ENCODE results near the gene MIER1.

MIER1 gene

GRCh38 chr1:66985835-66986234, 61.0 kb downstream of the MIER1 start (continued):
- TF ChIP-seq, protein P1, sequence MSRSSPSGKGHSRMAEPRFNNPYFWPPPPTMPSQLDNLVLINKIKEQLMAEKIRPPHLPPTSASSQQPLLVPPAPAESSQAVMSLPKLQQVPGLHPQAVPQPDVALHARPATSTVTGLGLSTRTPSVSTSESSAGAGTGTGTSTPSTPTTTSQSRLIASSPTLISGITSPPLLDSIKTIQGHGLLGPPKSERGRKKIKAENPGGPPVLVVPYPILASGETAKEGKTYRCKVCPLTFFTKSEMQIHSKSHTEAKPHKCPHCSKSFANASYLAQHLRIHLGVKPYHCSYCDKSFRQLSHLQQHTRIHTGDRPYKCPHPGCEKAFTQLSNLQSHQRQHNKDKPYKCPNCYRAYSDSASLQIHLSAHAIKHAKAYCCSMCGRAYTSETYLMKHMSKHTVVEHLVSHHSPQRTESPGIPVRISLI (tag by site-specific recombination; IDR thresholded peaks at IDR 0.05): no peak
- TF ChIP-seq PRDM10 (tag by site-specific recombination; IDR thresholded peaks at IDR 0.05) (no peak), ZNF10 (tag by site-specific recombination; IDR thresholded peaks at IDR 0.05) (no peak), ZBTB17 (tag by site-specific recombination; IDR thresholded peaks at IDR 0.05) (peak; percentile 49; the same call in 1 of the 2 replicates), SP2 (tag by site-specific recombination; IDR thresholded peaks at IDR 0.05) (no peak), ZNF530 (tag by site-specific recombination; IDR thresholded peaks at IDR 0.05; ENCODE audit: low read depth) (no peak), SALL2 (tag by site-specific recombination; IDR thresholded peaks at IDR 0.05; ENCODE audit: borderline replicate concordance) (no peak), ZNF274 (IDR thresholded peaks at IDR 0.05; ENCODE audit: low read length) (no peak), ZNF274 (tag by site-specific recombination; IDR thresholded peaks at IDR 0.05; ENCODE audit: borderline replicate concordance) (no peak), ZNF843 (tag by site-specific recombination; IDR thresholded peaks at IDR 0.05) (peak; percentile 20; the same call in 1 of the 2 replicates), ZNF76 (tag by site-specific recombination; IDR thresholded peaks at IDR 0.05; ENCODE audit: borderline replicate concordance, low read depth) (no peak), SCRT2 (tag by site-specific recombination; IDR thresholded peaks at IDR 0.05) (0 out of 2 replicates have a peak, but pooled peaks have one; percentile 14), ZFP3 (tag by site-specific recombination; IDR thresholded peaks at IDR 0.05; ENCODE audit: low read depth) (no peak), HOXD13 (CRISPR knock-in tag; IDR thresholded peaks at IDR 0.05; ENCODE audit: borderline replicate concordance) (no peak), ZNF174 (tag by site-specific recombination; IDR thresholded peaks at IDR 0.05) (no peak), ZNF768 (tag by site-specific recombination; IDR thresholded peaks at IDR 0.05) (no peak)
- TF ChIP-seq, protein P2, sequence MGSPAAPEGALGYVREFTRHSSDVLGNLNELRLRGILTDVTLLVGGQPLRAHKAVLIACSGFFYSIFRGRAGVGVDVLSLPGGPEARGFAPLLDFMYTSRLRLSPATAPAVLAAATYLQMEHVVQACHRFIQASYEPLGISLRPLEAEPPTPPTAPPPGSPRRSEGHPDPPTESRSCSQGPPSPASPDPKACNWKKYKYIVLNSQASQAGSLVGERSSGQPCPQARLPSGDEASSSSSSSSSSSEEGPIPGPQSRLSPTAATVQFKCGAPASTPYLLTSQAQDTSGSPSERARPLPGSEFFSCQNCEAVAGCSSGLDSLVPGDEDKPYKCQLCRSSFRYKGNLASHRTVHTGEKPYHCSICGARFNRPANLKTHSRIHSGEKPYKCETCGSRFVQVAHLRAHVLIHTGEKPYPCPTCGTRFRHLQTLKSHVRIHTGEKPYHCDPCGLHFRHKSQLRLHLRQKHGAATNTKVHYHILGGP (tag by site-specific recombination; IDR thresholded peaks at IDR 0.05): 0 out of 2 replicates have a peak, but pooled peaks have one; percentile 39

- no peak for TF ChIP-seq ZNF121 (tag by site-specific recombination; IDR thresholded peaks at IDR 0.05)
- TF ChIP-seq ZNF670 (tag by site-specific recombination; IDR thresholded peaks at IDR 0.05; ENCODE audit: low read depth): no peak
- no peak for TF ChIP-seq KLF10 (tag by site-specific recombination; IDR thresholded peaks at IDR 0.05)
- TF ChIP-seq ZNF521 (tag by site-specific recombination; IDR thresholded peaks at IDR 0.05): no peak
- TF ChIP-seq, protein P3, sequence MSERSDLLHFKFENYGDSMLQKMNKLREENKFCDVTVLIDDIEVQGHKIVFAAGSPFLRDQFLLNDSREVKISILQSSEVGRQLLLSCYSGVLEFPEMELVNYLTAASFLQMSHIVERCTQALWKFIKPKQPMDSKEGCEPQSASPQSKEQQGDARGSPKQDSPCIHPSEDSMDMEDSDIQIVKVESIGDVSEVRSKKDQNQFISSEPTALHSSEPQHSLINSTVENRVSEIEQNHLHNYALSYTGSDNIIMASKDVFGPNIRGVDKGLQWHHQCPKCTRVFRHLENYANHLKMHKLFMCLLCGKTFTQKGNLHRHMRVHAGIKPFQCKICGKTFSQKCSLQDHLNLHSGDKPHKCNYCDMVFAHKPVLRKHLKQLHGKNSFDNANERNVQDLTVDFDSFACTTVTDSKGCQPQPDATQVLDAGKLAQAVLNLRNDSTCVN (tag by site-specific recombination; optimal IDR thresholded peaks at IDR 0.05): no peak
- TF ChIP-seq ATF2 (tag by site-specific recombination; IDR thresholded peaks at IDR 0.05; ENCODE audit: low read depth): no peak
- TF ChIP-seq ZNF423 (tag by site-specific recombination; IDR thresholded peaks at IDR 0.05): no peak
- no peak for TF ChIP-seq ZNF433 (tag by site-specific recombination; IDR thresholded peaks at IDR 0.05; ENCODE audit: low read depth)
- ChIA-PET POLR2A (no interaction called here), CTCF (interaction anchor here (0.7 to 1.4 kb wide), 7 partner anchors 56 to 508 kb away, joined by 3 to 5 read pairs (median 3); no protein-coding TSS in a partner anchor)
- no peak overlapping the region for H3K27ac ChIP-seq (ENCODE audit: extremely low read depth, low read depth, low read length)
- H3K4me1 ChIP-seq (ENCODE audit: control insufficient read depth, insufficient read depth, low read length): no peaks in the 10 kb centered on the region
- peaks cover 9 to 66% of the 10 kb centered on the region in 2 experiments for H3K36me3 ChIP-seq (ENCODE audit: control insufficient read depth in 2 of 2, insufficient read depth in 1 of 2, low read length in 2 of 2)
- H3K4me3 ChIP-seq (ENCODE audit: low read depth, low read length): no peak overlapping the region
- no peaks in the 10 kb centered on the region for H3K9me3 ChIP-seq (ENCODE audit: control insufficient read depth, insufficient read depth, low read depth, low read length)
These were observed 68.3 kb downstream of the MIER1 start for GRCh38 chr1:66993076-66993475.

Measured in HEK293 (cell line).